Activated CD8-positive, alpha-beta memory T cell treated with anti-CD3 and anti-CD28 coated beads, Interleukin-2, amount 50 U/mL, for 4 hours (primary cell): ENCODE results near the gene MTF1.
"Not testable (repeated sequence)": the region's sequence is repeated elsewhere in the genome, so short reads cannot be mapped to it uniquely, and the experiment has no call there.

Source experiments
- DNase-seq: peaks from one replicate; pipeline ENCODE4 v3.0.0-alpha.2; 2020

The MTF1 gene

DNA sequence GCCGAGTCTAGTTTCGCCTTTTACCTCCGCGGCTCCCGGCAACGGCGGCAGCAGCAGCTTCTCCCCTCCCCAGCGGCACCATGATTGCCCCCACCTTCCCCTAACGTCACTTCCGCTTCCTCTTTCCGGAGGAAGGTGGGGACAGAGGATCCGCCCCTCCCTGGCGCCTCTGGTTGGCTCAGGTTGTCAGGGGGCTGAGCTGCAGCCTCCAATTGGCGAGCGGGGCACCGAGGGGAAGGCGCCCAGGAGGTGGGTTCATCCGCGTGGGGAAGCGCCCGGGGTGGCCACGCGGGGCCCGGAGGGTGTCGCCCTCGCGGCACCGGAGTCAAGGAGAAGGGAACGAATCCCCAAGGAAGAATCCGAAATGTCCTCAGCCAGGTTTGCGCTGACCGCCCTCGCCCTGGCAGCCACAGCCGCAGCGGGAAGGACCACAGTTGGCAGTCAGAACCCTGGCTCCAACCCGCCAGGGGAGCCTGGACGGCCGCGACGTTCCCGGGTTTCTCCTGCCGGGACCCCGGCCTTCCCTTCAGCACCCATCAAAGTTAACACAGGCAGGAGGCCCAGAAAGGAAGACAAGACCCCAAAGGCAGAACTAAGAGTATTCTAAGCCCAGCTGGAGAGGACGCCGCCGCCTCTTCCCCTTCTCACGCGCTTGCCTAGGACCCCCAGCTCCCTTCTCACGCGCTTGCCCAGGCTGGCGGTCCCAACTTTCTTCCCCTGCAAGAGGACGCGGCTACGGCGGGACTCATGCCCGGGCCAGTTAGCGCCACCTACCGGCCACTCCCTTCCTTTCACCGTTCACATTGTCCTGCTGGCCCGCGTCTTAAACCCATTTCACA, at the start of gene MTF1:
MTF1 (minus strand) TSS at position 86 of the 839 bp plus-strand sequence. CDS start 1,934 bp downstream, outside the sequence.
- peak; percentile 96 for DNase-seq

DNA sequence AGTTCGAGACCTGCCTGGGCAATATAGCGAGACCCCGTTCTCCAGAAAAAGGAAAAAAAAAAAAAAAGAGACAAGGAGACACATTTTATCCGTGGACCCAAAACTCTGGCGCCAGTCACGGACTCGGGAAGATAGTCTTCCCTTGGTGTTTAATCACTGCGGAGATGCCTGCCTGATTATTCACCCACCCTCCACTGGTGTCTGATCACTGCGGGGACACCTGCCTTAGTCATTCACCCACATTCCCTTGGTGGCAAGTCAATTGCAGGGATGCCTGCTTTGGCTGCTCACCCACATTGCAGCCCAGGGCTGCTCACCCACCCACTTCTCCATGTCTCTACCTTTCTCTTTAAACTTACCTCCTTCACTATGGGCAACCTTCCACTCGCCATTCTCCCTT, 49.1 kb upstream of the MTF1 start:
- DNase-seq = not testable (repeated sequence)

GRCh38 chr1:37907416-37908125, 48.2 kb upstream of the MTF1 start:
- not testable (repeated sequence) for DNase-seq

GRCh38 chr1:37906591-37906990, 47.2 kb upstream of the MTF1 start:
- DNase-seq = not testable (repeated sequence)

DNA sequence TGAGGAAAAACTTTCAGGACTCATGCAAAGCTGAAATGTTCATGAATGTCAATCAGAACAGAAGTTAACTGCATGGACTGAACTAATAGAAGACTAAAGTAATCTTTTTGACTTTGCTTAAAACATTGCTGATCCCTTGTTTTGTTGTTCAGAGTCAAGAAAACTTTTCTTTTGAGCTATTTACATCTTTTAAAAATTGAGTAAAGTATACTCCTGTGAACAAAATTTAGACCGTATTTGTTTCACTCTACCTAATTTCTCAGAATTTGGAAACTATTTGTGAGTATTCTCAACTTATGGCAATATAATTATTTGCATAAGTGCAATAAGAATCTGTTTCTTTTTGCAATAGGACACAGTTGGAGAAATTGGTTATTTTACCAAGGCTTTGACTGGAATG, 46.3 kb upstream of the MTF1 start:
- no peak for DNase-seq

DNA sequence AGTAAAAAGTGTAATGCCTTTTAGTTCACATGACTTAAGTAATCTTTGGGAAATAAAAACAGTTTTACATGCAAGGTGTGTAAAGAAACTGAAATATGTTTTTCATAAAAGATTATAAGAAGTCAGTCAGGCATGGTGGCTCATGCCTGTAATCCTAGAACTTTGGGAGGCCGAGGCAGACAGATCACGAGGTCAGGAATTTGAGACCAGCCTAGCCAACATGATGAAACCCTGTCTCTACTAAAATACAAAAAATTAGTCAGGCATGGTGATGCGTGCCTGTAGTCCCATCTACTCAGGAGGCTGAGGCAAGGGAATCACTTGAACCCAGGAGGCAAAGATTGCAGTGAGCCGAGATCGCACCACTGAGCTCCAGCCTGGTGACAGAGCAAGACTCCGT, 44.5 kb upstream of the MTF1 start:
- not testable (repeated sequence) for DNase-seq

DNA sequence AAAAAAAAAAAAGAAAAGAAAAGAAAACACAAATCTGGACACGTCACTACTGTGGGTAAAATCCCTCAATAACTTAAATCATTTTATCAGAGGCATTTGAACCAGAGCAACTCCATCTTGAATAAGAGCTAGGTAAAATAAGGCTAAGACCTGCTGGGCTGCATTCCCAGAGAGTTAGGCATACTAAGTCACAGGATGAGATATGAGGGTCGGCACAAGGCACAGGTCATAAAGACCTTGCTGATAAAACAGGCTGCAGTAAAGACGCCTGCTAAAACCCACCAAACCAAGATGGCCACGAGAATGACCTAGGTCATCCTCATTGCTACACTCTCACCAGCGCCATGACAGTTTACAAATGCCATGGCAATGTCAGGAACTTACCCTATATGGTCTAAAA, 43.6 kb upstream of the MTF1 start:
- no peak for DNase-seq

GRCh38 chr1:37901893-37902225, 42.5 kb upstream of the MTF1 start:
- no peak for DNase-seq

DNA sequence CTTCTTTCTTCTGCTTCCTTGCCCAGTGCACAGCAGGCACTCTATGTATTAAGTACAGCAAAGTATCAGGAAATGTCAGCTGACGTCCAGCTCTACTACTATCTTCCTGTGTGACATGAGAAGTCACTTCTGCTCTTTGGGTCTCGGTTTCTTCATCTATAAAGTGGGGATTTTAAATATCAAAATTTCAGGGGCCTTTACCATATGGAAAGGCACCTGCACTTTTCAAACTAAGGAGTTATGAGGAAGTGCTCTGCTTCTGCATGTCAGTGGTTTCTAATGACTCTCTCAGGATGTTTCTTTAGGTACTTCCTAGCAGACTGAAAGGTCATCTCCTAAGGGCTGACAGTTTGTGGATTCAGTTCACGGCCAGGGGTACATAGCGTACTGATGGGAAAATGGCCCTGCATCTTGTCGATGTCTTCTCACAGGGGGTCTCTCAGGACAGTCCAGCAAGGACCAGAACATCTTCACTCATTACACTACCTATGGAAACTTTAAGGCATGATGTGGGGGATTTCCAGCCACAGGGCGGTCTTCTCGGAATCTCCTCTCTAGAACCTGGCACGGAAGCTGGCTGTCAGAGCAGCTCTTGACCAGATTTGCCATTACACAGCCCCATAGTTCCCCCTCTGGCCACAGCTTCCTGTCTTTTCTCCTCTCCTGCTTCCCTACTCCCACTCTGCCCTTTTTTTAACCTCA, 42.0 kb upstream of the MTF1 start:
- no peak for DNase-seq

GRCh38 chr1:37897563-37897962, 38.2 kb upstream of the MTF1 start:
- not testable (repeated sequence) for DNase-seq

GRCh38 chr1:37893673-37894072, 34.3 kb upstream of the MTF1 start:
- no peak for DNase-seq

GRCh38 chr1:37892151-37893047, 33.0 kb upstream of the MTF1 start:
- DNase-seq = no peak

DNA sequence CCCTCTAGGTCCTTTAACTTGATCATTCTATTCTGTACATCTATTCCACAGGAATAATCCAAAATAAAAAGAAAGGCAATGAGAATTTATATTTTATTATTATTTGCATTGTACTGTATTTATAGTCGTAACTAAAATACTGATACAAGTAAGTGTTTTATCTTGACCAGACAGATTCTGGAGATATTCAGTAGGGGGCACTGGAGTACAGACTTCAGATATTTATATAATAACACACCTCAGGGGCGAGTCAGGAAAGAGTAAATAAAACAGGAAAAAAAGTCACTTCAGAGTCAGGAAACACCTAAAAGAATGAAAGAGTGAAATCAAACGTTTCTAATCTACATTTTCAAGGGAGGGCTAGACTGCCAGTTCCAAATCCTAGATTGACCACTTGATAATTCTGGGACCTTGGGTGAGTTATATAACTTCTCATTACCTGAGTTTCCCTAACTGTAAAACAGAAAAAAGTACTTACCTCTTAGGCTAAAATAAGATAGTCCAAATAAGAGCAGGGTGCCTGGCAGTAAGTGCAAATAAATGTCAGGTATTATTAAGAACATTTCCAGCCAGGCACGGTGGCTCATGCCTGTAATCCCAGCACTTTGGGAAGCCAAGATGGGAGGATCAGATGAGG, 31.1 kb upstream of the MTF1 start:
- no peak for DNase-seq

- DNase-seq = no peak
Measured at GRCh38 chr1:37888022-37888700, 28.8 kb upstream of the MTF1 start.

- DNase-seq = no peak
Measured at GRCh38 chr1:37884145-37884544, 24.8 kb upstream of the MTF1 start.

DNA sequence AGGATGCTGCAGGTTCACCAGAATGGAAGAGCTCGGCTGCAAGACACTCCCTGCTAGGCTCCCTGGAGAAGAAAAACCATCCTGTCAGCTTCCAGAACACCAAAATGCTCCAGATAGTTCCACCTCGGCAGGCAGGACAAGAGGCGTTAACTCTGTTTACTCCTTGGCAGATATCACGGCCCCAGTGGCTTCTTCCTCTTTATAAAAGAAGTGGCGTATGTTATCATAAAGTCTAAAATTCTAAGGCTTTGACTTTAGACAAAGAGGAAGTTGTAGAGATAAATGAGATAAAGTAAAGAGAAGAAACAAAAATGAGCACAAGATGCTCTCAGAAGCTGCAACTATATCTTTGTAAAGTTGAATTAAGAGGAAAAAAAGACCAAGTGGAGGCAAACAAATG, 24.3 kb upstream of the MTF1 start:
- DNase-seq = no peak

DNA sequence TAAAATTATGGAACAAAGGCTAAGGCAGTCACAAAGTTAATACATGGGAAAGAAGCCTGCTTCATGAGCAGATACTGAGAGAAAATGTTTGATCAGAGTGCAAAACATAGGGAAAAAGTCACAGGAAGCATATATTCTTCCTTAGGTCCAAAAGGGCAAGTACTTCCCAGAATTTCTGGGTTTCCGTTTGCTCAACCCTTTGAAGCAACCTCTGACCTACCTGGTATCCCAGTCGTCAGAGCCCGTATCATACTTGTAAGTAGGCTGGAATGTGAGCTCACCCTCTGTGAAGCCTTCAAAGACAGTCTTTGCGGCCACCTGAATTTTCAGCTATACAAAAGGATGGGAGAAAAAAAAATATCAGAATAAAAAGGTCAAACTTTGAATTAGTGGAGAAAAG, 20.5 kb upstream of the MTF1 start:
- no peak for DNase-seq

- DNase-seq = no peak
Measured at GRCh38 chr1:37878071-37878470, 18.7 kb upstream of the MTF1 start.

DNA sequence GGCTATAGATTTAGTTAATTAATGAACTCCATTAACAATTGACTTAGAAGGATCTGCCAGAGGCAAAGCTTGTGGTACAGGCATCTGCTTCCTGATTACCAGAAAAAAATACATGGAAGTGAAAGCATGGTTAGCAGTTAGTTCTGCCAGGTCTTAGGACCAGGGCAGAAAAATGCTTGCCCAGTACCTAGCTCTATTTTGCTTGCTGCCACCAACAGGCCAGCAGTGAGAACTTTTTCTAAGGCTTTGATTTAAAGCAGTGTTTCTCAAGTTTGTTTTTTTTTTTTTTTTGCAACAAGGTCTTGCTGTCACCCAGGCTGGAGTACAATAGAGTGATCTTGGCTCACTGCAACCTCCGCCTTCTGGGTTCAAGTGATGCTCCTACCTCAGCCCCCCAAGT, 16.4 kb upstream of the MTF1 start:
- DNase-seq = no peak

- no peak for DNase-seq
Measured at GRCh38 chr1:37872692-37873091, 13.3 kb upstream of the MTF1 start.

GRCh38 chr1:37868466-37868865, 9.1 kb upstream of the MTF1 start:
- no peak for DNase-seq

DNA sequence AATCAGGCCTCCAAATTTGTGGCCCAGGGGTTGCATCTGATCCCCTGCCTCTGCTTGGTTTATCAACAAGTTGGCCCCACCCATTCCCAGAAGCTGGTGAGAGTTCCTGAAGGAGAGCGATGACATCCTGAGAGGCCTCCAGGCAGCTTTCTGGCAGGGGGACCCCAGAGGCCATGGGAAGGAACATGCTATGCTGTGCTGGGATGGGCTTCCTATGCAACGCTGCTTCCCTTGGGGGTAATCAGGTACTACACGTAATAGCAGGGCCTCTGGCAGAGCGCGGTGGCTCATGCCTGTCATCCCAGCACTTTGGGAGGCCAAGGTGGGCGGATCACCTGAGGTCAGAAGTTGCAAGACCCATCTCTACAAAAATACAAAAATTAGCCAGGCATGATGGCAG, 8.4 kb upstream of the MTF1 start:
- no peak for DNase-seq
